WERI-Rb-1 (cell line): ENCODE data around the gene NKAIN2.

ENCODE experiments used
- DNase-seq: peaks from one replicate; pipeline ENCODE4 v3.0.0-alpha.2; 2020
- H3K27ac ChIP-seq: fragments of 250-450 bp; sonication (Bioruptor Pico); 2 replicates; pipeline ENCODE4 v1.5.1; 2020; ENCODE audit warnings: mild to moderate bottlenecking, moderate library complexity
- H3K27me3 ChIP-seq: fragments of 250-450 bp; sonication (Bioruptor Pico); 2 replicates; pipeline ENCODE4 v1.5.1; 2021; ENCODE audit warnings: mild to moderate bottlenecking, low read depth, moderate library complexity; ENCODE audit not compliant: insufficient read depth, severe bottlenecking
- H3K36me3 ChIP-seq: fragments of 250-450 bp; sonication (Bioruptor Pico); 2 replicates; pipeline ENCODE4 v1.5.1; 2020; ENCODE audit warnings: mild to moderate bottlenecking, moderate library complexity
- H3K4me3 ChIP-seq: 2 replicates; pipeline ENCODE4 v1.5.1; 2011; ENCODE audit warnings: low read depth, mild to moderate bottlenecking, control low read depth, low read length
- H3K9me3 ChIP-seq: fragments of 250-450 bp; sonication (Bioruptor Pico); 2 replicates; pipeline ENCODE4 v1.5.1; 2021; ENCODE audit warnings: mild to moderate bottlenecking, moderate library complexity; ENCODE audit not compliant: severe bottlenecking
- CTCF ChIP-seq: IDR thresholded peaks from 2 replicates; pipeline ENCODE4 v1.5.1; 2011; ENCODE audit warnings: low read depth, mild to moderate bottlenecking, control low read depth, inconsistent platforms, low read length

Gene NKAIN2

GRCh38 chr6:123873974-123874373 lies 70.3 kb downstream of the NKAIN2 start:
- no peaks in the 10 kb centered on the region for H3K27me3 ChIP-seq
- TF ChIP-seq CTCF, result no peak
- H3K4me3 ChIP-seq, result no peak overlapping the region
- H3K36me3 ChIP-seq, result no peaks in the 10 kb centered on the region
- H3K27ac ChIP-seq, result no peak overlapping the region
- no peaks in the 10 kb centered on the region for H3K9me3 ChIP-seq
- no peak for DNase-seq

GRCh38 chr6:123875784-123876183 lies 72.1 kb downstream of the NKAIN2 start:
- H3K27me3 ChIP-seq, result no peaks in the 10 kb centered on the region
- H3K4me3 ChIP-seq, result no peak overlapping the region
- H3K27ac ChIP-seq, result no peak overlapping the region
- H3K9me3 ChIP-seq, result no peaks in the 10 kb centered on the region
- TF ChIP-seq CTCF, result no peak
- no peaks in the 10 kb centered on the region for H3K36me3 ChIP-seq
- no peak for DNase-seq

- Histone ChIP-seq H3K9me3 (no peaks in the 10 kb centered on the region), H3K27me3 (no peaks in the 10 kb centered on the region), H3K27ac (no peak overlapping the region), H3K4me3 (no peak overlapping the region), H3K36me3 (no peaks in the 10 kb centered on the region)
- TF ChIP-seq CTCF, result no peak
- no peak for DNase-seq
Observed at GRCh38 chr6:123879749-123880148, 76.1 kb downstream of the NKAIN2 start.

GRCh38 chr6:123888771-123889513 lies 85.3 kb downstream of the NKAIN2 start:
- Histone ChIP-seq H3K27me3 (no peaks in the 10 kb centered on the region), H3K27ac (no peak overlapping the region), H3K9me3 (no peaks in the 10 kb centered on the region), H3K4me3 (no peak overlapping the region), H3K36me3 (no peaks in the 10 kb centered on the region)
- no peak for TF ChIP-seq CTCF
- DNase-seq, result no peak

- no peak for TF ChIP-seq CTCF
- DNase-seq, result no peak
- Histone ChIP-seq H3K27me3 (no peaks in the 10 kb centered on the region), H3K27ac (no peak overlapping the region), H3K4me3 (no peak overlapping the region), H3K9me3 (no peaks in the 10 kb centered on the region), H3K36me3 (no peaks in the 10 kb centered on the region)
Observed at GRCh38 chr6:123895346-123895745, 91.7 kb downstream of the NKAIN2 start.

- Histone ChIP-seq H3K27me3 (no peaks in the 10 kb centered on the region), H3K27ac (no peak overlapping the region), H3K9me3 (no peaks in the 10 kb centered on the region), H3K4me3 (no peak overlapping the region), H3K36me3 (no peaks in the 10 kb centered on the region)
- no peak for TF ChIP-seq CTCF
- DNase-seq, result no peak
Observed at GRCh38 chr6:123895806-123896205, 92.1 kb downstream of the NKAIN2 start.
